Kidney (tissue), 14 donors: Measurements from ENCODE around the gene ME1. TPM values are rescaled to one million over a fixed set of nuclear protein-coding genes. Genes with fewer than 3 reads are reported as not detected.

Experiments used
- DNase-seq, 5 donors: peaks; one replicate each; pipeline ENCODE4 v3.0.0-alpha.2; 2013 to 2020
- FAIRE-seq: peaks from 2 replicates; lab custom pipeline; 2012; peaks lifted over from hg19 to GRCh38; lab: Jason Lieb, UNC
- H3K27ac ChIP-seq, 2 donors: one replicate each; pipeline ENCODE4 v1.7.0; 2013; ENCODE audit warnings: low read depth in 2 of 2, low read length in 2 of 2, inconsistent platforms in 1 of 2
- H3K27me3 ChIP-seq: one replicate; pipeline ENCODE4 v1.7.1; 2013; ENCODE audit warnings: low read length, inconsistent platforms; ENCODE audit not compliant: control insufficient read depth, insufficient read depth
- H3K36me3 ChIP-seq, 3 donors: one replicate each; pipeline versions ENCODE4 v1.7.0 to v1.7.1; 2013; ENCODE audit warnings: low read length in 3 of 3, control low read depth in 1 of 3, inconsistent platforms in 1 of 3; ENCODE audit not compliant: insufficient read depth in 3 of 3, control insufficient read depth in 2 of 3
- H3K4me1 ChIP-seq, 3 donors: one replicate each; pipeline versions ENCODE4 v1.7.0 to v1.7.1; 2013; ENCODE audit warnings: low read length in 3 of 3, inconsistent platforms in 1 of 3, low read depth in 1 of 3; ENCODE audit not compliant: control insufficient read depth in 2 of 3, insufficient read depth in 2 of 3
- H3K4me3 ChIP-seq, 3 donors: one replicate each; pipeline versions ENCODE4 v1.7.0 to v1.8.1; 2013; ENCODE audit warnings: low read length in 3 of 3, control low read depth in 1 of 3, inconsistent platforms in 1 of 3
- H3K9ac ChIP-seq, 3 donors: one replicate each; pipeline versions ENCODE4 v1.7.0 to v1.7.1; 2013; ENCODE audit warnings: low read length in 3 of 3, control low read depth in 1 of 3, inconsistent platforms in 1 of 3
- H3K9me3 ChIP-seq, 3 donors: one replicate each; pipeline versions ENCODE4 v1.7.0 to v1.7.1; 2013; ENCODE audit warnings: low read length in 3 of 3, control low read depth in 1 of 3, inconsistent platforms in 1 of 3; ENCODE audit not compliant: control insufficient read depth in 2 of 3, insufficient read depth in 1 of 3
- CTCF ChIP-seq: IDR thresholded peaks from 3 replicates; pipeline ENCODE4 v1.5.1; 2012; ENCODE audit warnings: mild to moderate bottlenecking, moderate library complexity, borderline replicate concordance; ENCODE audit not compliant: insufficient read depth; ENCODE audit errors: extremely low read depth
- intact Hi-C: fragments of 100-400 bp; cut with DNase I; formaldehyde crosslinking; loops from one replicate; pipeline ENCODE4 v1.11.1; 2022
- polyA plus RNA-seq: library from polyadenylated mRNA; stranded (reverse); fragments of 350-450 nt; fragmentation: Illumina TruSeq; extraction: RNeasy Lipid Tissue Mini Kit (QIAGEN cat#74804); gene quantifications from one replicate; pipeline ENCODE4 v1.2.3, GENCODE V29; 2014; ENCODE audit warnings: low read depth, low replicate concordance; ENCODE audit not compliant: insufficient read depth
- total RNA-seq: library from RNA; stranded (reverse); fragmentation: NEBNext Ultra II Directional; extraction: Animal tissue kit (Norgen Biotek cat#: 25700); gene quantifications from one replicate; pipeline ENCODE4 v1.2.1, GENCODE V29; 2021
- donor health status: control.
- donor health status: control.
- donor health status: control.
- donor health status: control.
- donor health status: control.
- donor health status: DM: yes; HTN: yes; CAD: no.
- donor health status: Normal renal cell carcinoma (clear cell type).

ME1 gene
- total and polyA plus RNA-seq, 2 donors from 2014 or later, result 3.3 to 5.5 TPM

GRCh38 chr6:83231146-83231545 is 199.7 kb downstream of the ME1 start:
- H3K27ac ChIP-seq, result no peak overlapping the region
- no peak for TF ChIP-seq CTCF
- no peak overlapping the region for H3K9ac ChIP-seq
- intact Hi-C loops, result no loop called here
- H3K27me3 ChIP-seq, result no peaks in the 10 kb centered on the region
- no peaks in the 10 kb centered on the region for H3K9me3 ChIP-seq
- H3K36me3 ChIP-seq, result no peaks in the 10 kb centered on the region
- H3K4me3 ChIP-seq, result no peak overlapping the region
- no peak for DNase-seq
- FAIRE-seq, result no peak
- H3K4me1 ChIP-seq, result no peaks in the 10 kb centered on the region

GRCh38 chr6:83226517-83226916 is 204.3 kb downstream of the ME1 start:
- no peak for FAIRE-seq

GRCh38 chr6:83221889-83222479 is 208.9 kb downstream of the ME1 start:
- FAIRE-seq, result peak; percentile 72
- Histone ChIP-seq H3K4me3 (no peak overlapping the region), H3K27me3 (no peaks in the 10 kb centered on the region), H3K27ac (no peak overlapping the region), H3K4me1 (no peaks in the 10 kb centered on the region), H3K9me3 (no peaks in the 10 kb centered on the region), H3K9ac (no peak overlapping the region), H3K36me3 (no peaks in the 10 kb centered on the region)
- peak in 2 of 5 donors; percentile 58 to 61 for DNase-seq
- no peak for TF ChIP-seq CTCF
- intact Hi-C loops, result loop anchor here (5.0 kb wide), 1 partner anchor 290 kb away; the partner anchor contains the start of gene PRSS35

More at GRCh38 chr6:83226517-83226916, 204.3 kb downstream of the ME1 start:
- intact Hi-C loops, result no loop called here
- Histone ChIP-seq H3K27me3 (no peaks in the 10 kb centered on the region), H3K9ac (no peak overlapping the region), H3K4me1 (no peaks in the 10 kb centered on the region), H3K9me3 (no peaks in the 10 kb centered on the region), H3K4me3 (no peak overlapping the region), H3K27ac (no peak overlapping the region), H3K36me3 (no peaks in the 10 kb centered on the region)
- DNase-seq, result no peak
- no peak for TF ChIP-seq CTCF

- H3K9me3 ChIP-seq, result no peaks in the 10 kb centered on the region
- no peaks in the 10 kb centered on the region for H3K4me1 ChIP-seq
- intact Hi-C loops, result loop anchor here (5.0 kb wide), 1 partner anchor 291 kb away; the partner anchor contains the start of gene PRSS35
- H3K36me3 ChIP-seq, result no peaks in the 10 kb centered on the region
- no peak overlapping the region for H3K27ac ChIP-seq
- DNase-seq (no peak), FAIRE-seq (no peak)
- no peak overlapping the region for H3K4me3 ChIP-seq
- H3K9ac ChIP-seq, result no peak overlapping the region
- H3K27me3 ChIP-seq, result no peaks in the 10 kb centered on the region
- no peak for TF ChIP-seq CTCF
These were observed 209.6 kb downstream of the ME1 start for GRCh38 chr6:83221276-83221675.
